ENCODE results near the gene LLCFC1.

LLCFC1 gene

GRCh38 chr7:142939226-142939910 is at the start of gene LLCFC1:
TSS of gene LLCFC1 (plus strand) at chr7:142939484. CDS start at chr7:142939622, 138 bp downstream.
- intact Hi-C loops (cut with DNase I): no loop called here
- no peak for DNase-seq

DNA sequence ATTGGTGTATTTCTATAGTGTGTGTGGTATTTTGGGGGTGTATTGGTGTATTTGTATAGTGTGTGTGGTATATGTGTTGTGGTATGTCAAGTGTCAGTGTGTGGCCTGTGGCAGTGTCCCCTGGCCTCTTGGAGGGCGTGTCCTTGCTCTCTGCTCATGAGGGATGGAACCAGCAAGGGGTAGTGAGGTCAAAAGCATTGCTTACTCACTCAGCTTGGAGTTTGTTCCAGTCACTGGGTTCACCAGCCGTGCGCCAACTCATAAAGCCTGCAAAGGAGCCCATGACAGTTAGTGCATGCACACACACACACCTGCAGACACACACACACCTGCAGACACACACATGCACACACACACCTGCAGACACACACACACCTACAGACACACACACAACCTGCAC is 49.5 kb upstream of the LLCFC1 start:
- intact Hi-C loops (cut with DNase I): no loop called here
- DNase-seq: no peak

DNA sequence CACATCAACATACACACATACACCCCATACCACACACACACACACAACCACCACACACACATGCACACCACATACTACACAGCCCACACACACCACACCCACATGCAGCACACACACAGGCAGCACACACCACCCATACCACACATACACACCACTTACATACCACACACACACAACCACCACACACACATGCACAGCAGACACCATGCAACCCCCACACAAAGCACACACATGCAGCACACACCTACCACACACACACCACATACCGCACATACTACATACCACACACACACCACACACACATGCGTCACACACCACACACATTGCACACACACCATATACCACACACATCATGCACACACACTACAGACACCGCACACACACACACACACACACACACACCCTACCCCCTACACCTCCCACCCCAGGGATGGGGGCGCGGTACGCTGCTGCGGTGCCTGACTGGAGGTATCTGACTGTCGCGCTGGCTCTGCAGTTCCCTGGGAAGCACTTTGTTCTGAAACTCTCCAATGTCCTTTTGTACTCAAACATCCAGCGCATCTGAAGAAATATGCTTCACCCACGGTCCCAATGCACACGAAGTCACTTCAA is 48.3 kb upstream of the LLCFC1 start:
- intact Hi-C loops (cut with DNase I): no loop called here
- peak in 1 of 10 donors; percentile 65 for DNase-seq

DNA sequence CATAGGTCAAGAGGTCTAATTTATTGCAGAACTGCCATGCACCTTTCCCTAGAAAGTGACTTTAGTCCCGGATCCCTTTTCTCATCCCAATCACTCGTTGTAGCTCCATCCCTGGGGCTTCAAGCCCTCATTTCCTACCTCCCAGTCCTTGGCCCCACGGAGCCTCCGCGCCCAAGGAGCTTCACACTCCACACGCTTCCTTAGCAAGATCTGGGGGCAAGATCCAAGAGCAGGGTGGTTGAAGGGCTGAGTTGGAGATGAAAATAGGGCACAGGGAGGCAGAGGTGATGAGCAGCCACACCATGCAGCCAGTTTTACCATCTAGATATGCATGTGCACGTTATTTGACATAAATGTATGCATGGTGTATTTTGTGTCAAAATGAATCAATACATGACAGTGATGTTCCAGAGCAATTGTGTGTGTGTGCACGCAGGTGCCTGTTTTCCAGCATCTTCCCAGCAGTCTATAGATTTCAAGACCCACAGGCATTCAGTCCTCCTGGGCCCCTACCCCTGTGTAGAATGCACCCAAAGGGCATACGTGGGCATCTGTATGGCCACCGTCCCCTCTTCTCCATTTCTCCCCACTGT is 47.7 kb upstream of the LLCFC1 start:
- intact Hi-C loops (cut with DNase I): no loop called here
- peak in 1 of 10 donors; percentile 49 for DNase-seq

DNA sequence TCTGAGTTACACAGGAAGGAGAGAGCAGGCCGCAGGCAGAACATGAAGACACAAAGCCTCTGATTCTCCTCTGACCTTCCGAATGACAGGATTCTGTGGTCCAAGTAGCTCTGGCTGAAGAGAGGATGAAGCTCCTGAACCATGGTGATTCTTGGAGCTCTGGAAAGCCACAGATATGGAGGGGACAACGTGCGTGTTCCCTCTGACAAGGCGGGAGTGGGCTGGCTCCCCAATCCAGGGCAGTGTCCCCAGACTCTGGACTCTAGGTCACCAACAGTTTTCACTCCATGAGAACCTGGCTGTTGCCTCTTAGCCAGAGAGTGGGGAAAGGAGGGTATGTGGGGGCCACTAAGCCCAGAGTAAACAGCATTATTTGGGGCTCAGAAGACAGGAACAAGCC is 46.3 kb upstream of the LLCFC1 start:
- intact Hi-C loops (cut with DNase I): no loop called here
- DNase-seq: no peak

- intact Hi-C loops (cut with DNase I): no loop called here
- peak in 1 of 10 donors; percentile 41 for DNase-seq
These were observed 44.9 kb upstream of the LLCFC1 start for GRCh38 chr7:142894112-142894984.

DNA sequence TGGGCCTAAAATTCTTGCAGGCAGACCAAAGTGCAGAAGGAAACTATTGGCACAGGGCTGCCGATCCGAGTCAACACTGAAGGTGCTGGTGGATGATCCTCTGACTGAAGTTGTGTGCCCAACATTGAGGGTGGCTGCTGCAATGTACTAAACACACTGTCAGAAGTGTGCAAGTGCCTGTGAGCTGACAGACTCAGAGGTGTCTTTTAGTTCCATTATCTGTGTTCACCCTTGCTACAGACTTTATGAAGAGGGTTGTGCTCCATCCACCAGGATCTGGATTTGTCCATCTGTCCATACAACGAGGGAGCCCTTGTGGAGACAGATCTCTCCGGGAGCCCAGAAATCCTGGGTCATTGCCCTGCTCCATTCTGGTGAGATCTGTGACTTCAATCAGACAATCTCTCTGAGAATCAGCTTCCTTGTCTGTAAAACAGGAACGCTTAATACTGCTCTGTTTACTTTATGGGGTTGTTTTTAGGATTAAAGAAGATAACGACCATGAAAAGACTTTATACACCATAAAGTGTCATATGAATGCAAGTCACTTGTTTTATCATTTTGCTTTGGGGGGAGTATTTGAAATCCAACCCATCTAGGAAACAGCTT is 44.2 kb upstream of the LLCFC1 start:
- intact Hi-C loops (cut with DNase I): no loop called here
- no peak for DNase-seq

DNA sequence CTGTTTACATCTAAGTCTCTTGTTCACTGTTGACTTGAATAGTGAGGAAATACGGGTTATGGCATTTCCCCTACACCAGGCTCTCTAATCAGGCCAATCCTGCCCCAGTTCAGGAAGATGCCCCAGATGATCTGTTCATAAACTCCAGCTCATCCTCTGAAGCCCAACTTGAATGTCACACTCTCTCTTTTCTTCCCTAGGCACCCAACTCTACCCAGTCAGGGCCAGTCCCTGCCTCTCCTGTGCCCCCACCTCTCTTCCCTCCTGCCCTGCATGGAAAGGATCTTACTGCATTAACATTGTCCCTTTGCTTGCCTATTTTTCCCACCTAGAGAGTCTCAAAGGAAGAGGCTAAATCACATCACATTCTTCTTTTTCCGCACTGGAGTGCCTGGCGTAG is 43.1 kb upstream of the LLCFC1 start:
- intact Hi-C loops (cut with DNase I): no loop called here
- no peak for DNase-seq

- no peak for DNase-seq
- intact Hi-C loops (cut with DNase I): no loop called here
These were observed 42.4 kb upstream of the LLCFC1 start for GRCh38 chr7:142896741-142897379.

DNA sequence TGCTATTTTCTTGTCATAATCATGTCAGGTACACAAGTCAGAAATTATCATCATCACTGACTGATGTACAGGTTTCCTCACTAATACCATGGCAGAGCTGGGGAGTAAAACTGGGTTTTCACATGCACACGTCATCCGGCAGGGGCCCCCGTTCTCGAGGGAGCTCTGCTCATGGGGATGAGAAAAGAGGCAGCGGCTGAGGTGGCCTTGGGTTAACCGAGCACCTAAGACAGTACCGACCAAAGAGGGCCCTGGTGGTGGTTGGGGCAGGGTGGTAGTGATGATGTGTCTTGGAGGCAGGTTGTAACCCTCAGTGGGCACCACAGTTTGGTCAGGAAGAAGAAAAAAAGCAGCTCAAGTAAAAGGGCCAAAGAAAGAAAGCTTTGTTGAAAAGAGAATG is 41.6 kb upstream of the LLCFC1 start:
- no peak for DNase-seq
- intact Hi-C loops (cut with DNase I): no loop called here

GRCh38 chr7:142898377-142899170 is 40.7 kb upstream of the LLCFC1 start:
- DNase-seq: no peak
- intact Hi-C loops (cut with DNase I): no loop called here

- intact Hi-C loops (cut with DNase I): no loop called here
- DNase-seq: no peak
These were observed 39.6 kb upstream of the LLCFC1 start for GRCh38 chr7:142899661-142900060.

- intact Hi-C loops (cut with DNase I): no loop called here
These were observed 37.6 kb upstream of the LLCFC1 start for GRCh38 chr7:142901426-142902259.

GRCh38 chr7:142904128-142904527 is 35.2 kb upstream of the LLCFC1 start:
- no peak for DNase-seq
- intact Hi-C loops (cut with DNase I): no loop called here

More at GRCh38 chr7:142901426-142902259, 37.6 kb upstream of the LLCFC1 start:
- no peak for DNase-seq

- no peak for DNase-seq
- intact Hi-C loops (cut with DNase I): no loop called here
These were observed 33.5 kb upstream of the LLCFC1 start for GRCh38 chr7:142905759-142906158.

- intact Hi-C loops (cut with DNase I): no loop called here
These were observed 32.6 kb upstream of the LLCFC1 start for GRCh38 chr7:142906643-142907042.

DNA sequence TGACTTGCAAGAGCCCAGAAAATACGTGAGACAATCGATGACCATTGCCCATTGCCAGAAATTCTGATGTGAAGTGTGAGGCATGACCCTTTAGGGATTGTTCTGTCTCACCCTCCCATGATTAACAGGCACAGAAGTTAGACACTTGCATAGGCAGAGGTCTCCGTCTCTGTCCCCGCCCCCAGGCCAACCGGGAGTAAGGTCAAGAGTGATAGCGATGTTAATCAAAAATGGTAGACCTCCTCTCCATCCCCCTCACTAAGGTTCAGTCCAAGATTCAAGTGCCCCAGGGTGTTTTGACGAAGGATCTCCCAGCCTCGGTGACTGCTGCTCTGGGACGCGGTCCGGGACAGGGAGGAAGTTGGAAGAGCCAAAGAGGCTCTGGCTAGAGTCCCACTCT is 31.0 kb upstream of the LLCFC1 start:
- no peak for DNase-seq
- intact Hi-C loops (cut with DNase I): no loop called here

More at GRCh38 chr7:142906643-142907042, 32.6 kb upstream of the LLCFC1 start:
- DNase-seq: no peak
